Astrocyte (in vitro differentiated cells and primary cell): ENCODE measurements around the gene CDX2. TPM values are rescaled to one million over a fixed set of nuclear protein-coding genes. Genes with fewer than 3 reads are reported as not detected.

Experiments used
- DNase-seq: peaks from one replicate; pipeline ENCODE4 v3.0.0-alpha.2; 2010; ENCODE audit warnings: low read depth
- FAIRE-seq: peaks from 2 replicates; lab custom pipeline; 2011; peaks lifted over from hg19 to GRCh38; lab: Jason Lieb, UNC
- H2AFZ ChIP-seq: 2 replicates; pipeline ENCODE4 v1.6.0; 2012; ENCODE audit warnings: low read depth, low read length, inconsistent platforms
- H3K27ac ChIP-seq: 2 replicates; pipeline ENCODE4 v1.5.1; 2011; ENCODE audit warnings: low read depth, low read length, inconsistent platforms
- H3K27me3 ChIP-seq: 2 replicates; pipeline ENCODE4 v1.6.0; 2011; ENCODE audit warnings: low read length, inconsistent platforms; ENCODE audit not compliant: insufficient read depth
- H3K36me3 ChIP-seq: 2 replicates; pipeline ENCODE4 v1.5.1; 2011; ENCODE audit warnings: low read length, inconsistent platforms; ENCODE audit not compliant: insufficient read depth
- H3K4me1 ChIP-seq: 2 replicates; pipeline ENCODE4 v1.5.1; 2011; ENCODE audit warnings: low read length, inconsistent platforms; ENCODE audit not compliant: insufficient read depth
- H3K4me2 ChIP-seq: 2 replicates; pipeline ENCODE4 v1.6.0; 2012; ENCODE audit warnings: low read length, inconsistent platforms
- H3K4me3 ChIP-seq: 2 replicates; pipeline ENCODE4 v1.5.1; 2011; ENCODE audit warnings: low read depth, mild to moderate bottlenecking, low read length, inconsistent platforms; ENCODE audit not compliant: insufficient read depth
- H3K79me2 ChIP-seq: 2 replicates; pipeline ENCODE4 v1.6.0; 2012; ENCODE audit warnings: mild to moderate bottlenecking, low read length, inconsistent platforms; ENCODE audit not compliant: insufficient read depth
- H3K9ac ChIP-seq: 2 replicates; pipeline ENCODE4 v1.6.0; 2012; ENCODE audit warnings: mild to moderate bottlenecking, low read length, inconsistent platforms
- H3K9me3 ChIP-seq: 2 replicates; pipeline ENCODE4 v1.5.1; 2012; ENCODE audit warnings: low read depth, mild to moderate bottlenecking, low read length, inconsistent platforms; ENCODE audit not compliant: insufficient read depth
- H4K20me1 ChIP-seq: 2 replicates; pipeline ENCODE4 v1.6.0; 2012; ENCODE audit warnings: low read length, inconsistent platforms; ENCODE audit not compliant: insufficient read depth
- H3K27ac Mint-ChIP-seq: one replicate; pipeline ENCODE4 v1.8.0; 2021; ENCODE audit warnings: mild to moderate bottlenecking, mixed read lengths; ENCODE audit not compliant: unreplicated experiment
- H3K27me3 Mint-ChIP-seq: one replicate; pipeline ENCODE4 v1.8.0; 2021; ENCODE audit warnings: low read depth, mixed read lengths; ENCODE audit not compliant: unreplicated experiment
- H3K36me3 Mint-ChIP-seq: one replicate; pipeline ENCODE4 v1.8.0; 2021; ENCODE audit warnings: low read depth, mixed read lengths; ENCODE audit not compliant: unreplicated experiment
- H3K4me1 Mint-ChIP-seq: one replicate; pipeline ENCODE4 v1.8.0; 2021; ENCODE audit warnings: low read depth, mixed read lengths; ENCODE audit not compliant: unreplicated experiment
- H3K4me3 Mint-ChIP-seq: one replicate; pipeline ENCODE4 v1.8.0; 2021; ENCODE audit warnings: mild to moderate bottlenecking, moderate library complexity, mixed read lengths; ENCODE audit not compliant: unreplicated experiment
- H3K9me3 Mint-ChIP-seq: one replicate; pipeline ENCODE4 v1.8.0; 2021; ENCODE audit warnings: mild to moderate bottlenecking, mixed read lengths; ENCODE audit not compliant: unreplicated experiment
- EZH2 ChIP-seq: IDR thresholded peaks from 2 replicates; pipeline ENCODE4 v1.6.1; 2012; ENCODE audit warnings: mild to moderate bottlenecking, low read length, inconsistent platforms; ENCODE audit not compliant: insufficient read depth
- total RNA-seq: library from RNA; stranded (reverse); gene quantifications from 2 replicates; pipeline ENCODE4 v1.2.1, GENCODE V29; 2021
- TF ChIP-seq, protein P1 (sequence below): IDR thresholded peaks from 2 replicates; pipeline ENCODE4 v1.5.1; 2011; ENCODE audit warnings: low read depth, mild to moderate bottlenecking, inconsistent platforms, low read length, moderate library complexity; ENCODE audit not compliant: insufficient read depth

The CDX2 gene
- total RNA-seq, 1 donor from 2014 or later: not detected

DNA sequence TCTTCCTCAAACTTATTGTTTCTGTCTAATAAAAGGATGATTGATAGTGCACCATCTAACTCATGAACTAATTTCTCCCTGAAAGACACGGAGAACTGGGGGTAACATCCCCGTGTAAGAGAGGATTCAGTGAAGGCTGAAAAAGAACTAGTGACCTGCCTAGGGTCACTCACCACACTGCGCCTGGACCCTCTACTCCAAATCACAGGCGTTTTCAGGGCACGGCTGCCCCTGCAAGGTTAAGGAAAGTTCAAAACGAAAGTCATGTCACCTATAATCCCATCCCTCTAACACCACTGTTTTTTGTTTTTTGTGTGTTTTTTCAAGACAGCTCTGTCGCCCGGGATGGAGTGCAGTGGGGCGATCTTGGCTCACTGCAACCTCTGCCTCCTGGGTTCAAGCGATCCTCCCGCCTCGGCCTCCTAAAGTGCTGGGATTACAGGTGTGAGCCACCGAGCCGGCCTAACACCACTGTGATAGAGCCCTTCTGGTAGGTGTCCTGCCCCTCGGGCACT lies 10.7 kb upstream of the CDX2 start:
- FAIRE-seq: no peak
- Histone ChIP-seq H3K36me3 (no peaks in the 10 kb centered on the region), H3K79me2 (no peaks in the 10 kb centered on the region), H3K27ac (no peak overlapping the region), H3K4me1 (no peaks in the 10 kb centered on the region), H2AFZ (no peak overlapping the region), H3K4me3 (no peak overlapping the region), H3K27me3 (peaks cover 77% of the 10 kb centered on the region), H4K20me1 (no peaks in the 10 kb centered on the region), H3K9ac (no peak overlapping the region), H3K9me3 (no peaks in the 10 kb centered on the region), H3K4me2 (no peak overlapping the region)
- Mint-ChIP-seq H3K36me3 (no peaks in the 10 kb centered on the region), H3K27ac (peak overlapping the region; percentile 48), H3K27me3 (peaks cover 86% of the 10 kb centered on the region), H3K9me3 (peaks cover 15% of the 10 kb centered on the region), H3K4me3 (no peak overlapping the region), H3K4me1 (peaks cover 3% of the 10 kb centered on the region)
- TF ChIP-seq EZH2: no peak
- TF ChIP-seq, protein P1, sequence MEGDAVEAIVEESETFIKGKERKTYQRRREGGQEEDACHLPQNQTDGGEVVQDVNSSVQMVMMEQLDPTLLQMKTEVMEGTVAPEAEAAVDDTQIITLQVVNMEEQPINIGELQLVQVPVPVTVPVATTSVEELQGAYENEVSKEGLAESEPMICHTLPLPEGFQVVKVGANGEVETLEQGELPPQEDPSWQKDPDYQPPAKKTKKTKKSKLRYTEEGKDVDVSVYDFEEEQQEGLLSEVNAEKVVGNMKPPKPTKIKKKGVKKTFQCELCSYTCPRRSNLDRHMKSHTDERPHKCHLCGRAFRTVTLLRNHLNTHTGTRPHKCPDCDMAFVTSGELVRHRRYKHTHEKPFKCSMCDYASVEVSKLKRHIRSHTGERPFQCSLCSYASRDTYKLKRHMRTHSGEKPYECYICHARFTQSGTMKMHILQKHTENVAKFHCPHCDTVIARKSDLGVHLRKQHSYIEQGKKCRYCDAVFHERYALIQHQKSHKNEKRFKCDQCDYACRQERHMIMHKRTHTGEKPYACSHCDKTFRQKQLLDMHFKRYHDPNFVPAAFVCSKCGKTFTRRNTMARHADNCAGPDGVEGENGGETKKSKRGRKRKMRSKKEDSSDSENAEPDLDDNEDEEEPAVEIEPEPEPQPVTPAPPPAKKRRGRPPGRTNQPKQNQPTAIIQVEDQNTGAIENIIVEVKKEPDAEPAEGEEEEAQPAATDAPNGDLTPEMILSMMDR: no peak
- no peak for DNase-seq

DNA sequence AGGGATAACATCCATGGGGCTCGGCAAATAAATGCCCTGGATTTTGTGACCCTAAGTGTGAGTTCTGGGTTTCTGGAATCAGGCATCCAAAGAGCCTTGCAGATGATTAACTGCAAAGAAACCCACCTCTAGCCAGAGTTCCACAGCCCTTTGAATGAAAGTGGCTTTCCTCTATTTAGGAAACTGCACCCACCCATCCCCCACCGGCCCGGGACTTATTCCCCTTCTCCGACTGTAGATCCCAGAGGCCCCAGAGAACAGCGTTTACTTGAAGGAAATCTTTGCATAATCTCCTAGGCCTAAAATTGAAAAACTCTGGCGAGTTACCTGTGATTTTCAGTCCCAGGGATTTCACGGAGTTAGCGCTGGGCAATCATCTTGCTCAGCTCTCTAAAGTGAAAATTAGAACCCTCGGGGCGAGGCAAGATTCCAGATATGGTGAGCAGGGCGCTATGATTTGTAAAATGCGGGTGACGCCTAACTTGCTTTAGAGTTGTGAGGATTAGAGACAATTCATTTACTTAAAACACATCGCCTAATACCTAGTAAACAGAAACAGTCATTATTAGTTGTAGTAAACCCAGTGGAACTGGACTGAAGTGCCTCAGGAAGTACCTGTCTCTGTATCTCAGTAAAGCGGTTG lies 10.0 kb upstream of the CDX2 start:
- Histone ChIP-seq H3K79me2 (no peaks in the 10 kb centered on the region), H2AFZ (no peak overlapping the region), H3K9me3 (no peaks in the 10 kb centered on the region), H3K27me3 (peaks cover 83% of the 10 kb centered on the region), H3K4me3 (no peak overlapping the region), H3K27ac (no peak overlapping the region), H3K4me1 (no peaks in the 10 kb centered on the region), H3K4me2 (no peak overlapping the region), H4K20me1 (no peaks in the 10 kb centered on the region), H3K9ac (no peak overlapping the region), H3K36me3 (no peaks in the 10 kb centered on the region)
- Mint-ChIP-seq H3K36me3 (no peaks in the 10 kb centered on the region), H3K27me3 (peaks cover 89% of the 10 kb centered on the region), H3K4me3 (no peak overlapping the region), H3K4me1 (peaks cover 2% of the 10 kb centered on the region), H3K27ac (no peak overlapping the region), H3K9me3 (peaks cover 18% of the 10 kb centered on the region)
- DNase-seq (no peak), FAIRE-seq (no peak)
- TF ChIP-seq, protein P1: no peak
- TF ChIP-seq EZH2: no peak
